KMS-11 (cell line): ENCODE data around the gene NUBP2.

Source experiments
- H2AFZ ChIP-seq: fragments of 200-600 bp; sonication (generic); 2 replicates; pipeline ENCODE4 v1.6.1; 2016; ENCODE audit warnings: antibody characterized with exemption, mixed run types, low read depth
- H3K27ac ChIP-seq: fragments of 200-600 bp; sonication (generic); 2 replicates; pipeline ENCODE4 v1.6.1; 2016; ENCODE audit warnings: mild to moderate bottlenecking, mixed run types
- H3K27me3 ChIP-seq: fragments of 200-600 bp; sonication (generic); 2 replicates; pipeline ENCODE4 v1.6.1; 2017; ENCODE audit warnings: mild to moderate bottlenecking, low read depth, mixed run types, moderate library complexity; ENCODE audit not compliant: insufficient read depth
- H3K36me3 ChIP-seq: fragments of 200-600 bp; sonication (generic); 2 replicates; pipeline ENCODE4 v1.6.1; 2017; ENCODE audit warnings: mild to moderate bottlenecking, mixed run types; ENCODE audit not compliant: insufficient read depth
- H3K4me1 ChIP-seq: fragments of 200-600 bp; sonication (generic); 2 replicates; pipeline ENCODE4 v1.6.1; 2016; ENCODE audit warnings: mild to moderate bottlenecking, low read depth, mixed run types; ENCODE audit not compliant: poor library complexity, severe bottlenecking
- H3K4me2 ChIP-seq: fragments of 200-600 bp; sonication (generic); 2 replicates; pipeline ENCODE4 v1.7.0; 2016; ENCODE audit warnings: mild to moderate bottlenecking, mixed run types
- H3K4me3 ChIP-seq: fragments of 200-600 bp; sonication (generic); IDR thresholded peaks from 2 replicates; pipeline ENCODE4 v1.6.1; 2017; ENCODE audit warnings: low read depth, low read length, mixed read lengths; ENCODE audit not compliant: insufficient read depth
- H3K79me2 ChIP-seq: fragments of 200-600 bp; sonication (generic); 2 replicates; pipeline ENCODE4 v1.6.1; 2016; ENCODE audit warnings: low read depth, mixed run types; ENCODE audit not compliant: insufficient read depth
- H3K9ac ChIP-seq: fragments of 200-600 bp; sonication (generic); 2 replicates; pipeline ENCODE4 v1.6.1; 2016; ENCODE audit warnings: mild to moderate bottlenecking, mixed run types
- H4K20me1 ChIP-seq: fragments of 200-600 bp; sonication (generic); 2 replicates; pipeline ENCODE4 v1.6.1; 2016; ENCODE audit warnings: mild to moderate bottlenecking, mixed run types; ENCODE audit not compliant: insufficient read depth
- CTCF ChIP-seq: fragments of 200-600 bp; sonication (generic); conservative IDR thresholded peaks from 2 replicates; pipeline ENCODE4 v1.6.1; 2017; ENCODE audit warnings: low read depth, mild to moderate bottlenecking, antibody characterized with exemption, low read length, moderate library complexity, mixed read lengths

NUBP2 gene

DNA sequence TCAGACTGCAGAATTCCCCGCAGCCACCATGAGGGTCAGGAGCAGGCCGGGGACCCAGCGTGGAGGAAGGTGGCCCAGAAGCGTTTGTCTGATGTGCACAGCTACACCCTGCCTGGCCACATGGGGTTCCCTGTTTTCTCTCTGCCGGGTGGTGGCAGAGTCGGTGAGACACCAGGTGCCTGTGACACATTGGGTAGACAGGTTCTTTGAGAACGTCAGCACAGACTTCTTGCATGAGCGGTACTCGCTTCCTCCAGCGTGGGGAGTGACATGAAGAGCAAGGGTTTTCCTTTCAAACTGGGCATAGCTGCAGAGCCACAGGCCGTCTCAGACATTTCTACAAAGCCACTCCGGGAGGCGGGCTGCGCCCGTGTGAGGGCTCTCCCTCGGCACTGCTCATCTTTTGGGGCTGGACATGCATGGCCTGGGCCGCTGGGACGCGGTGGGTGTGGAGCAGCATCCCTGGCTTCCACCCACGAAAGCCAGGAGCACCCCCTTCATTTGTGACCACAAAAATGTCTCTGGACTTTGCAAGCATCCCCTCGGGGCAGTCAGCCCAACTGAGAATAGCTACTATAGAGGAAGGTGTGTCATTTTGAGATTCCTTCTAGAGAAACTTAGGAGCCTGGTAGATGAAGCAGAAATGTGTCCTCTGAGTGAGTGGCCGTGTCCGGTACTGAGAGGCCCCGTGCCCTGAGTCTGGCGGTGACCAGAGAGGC lies 37.4 kb upstream of the NUBP2 start:
- Histone ChIP-seq H3K4me3 (no peak overlapping the region), H3K36me3 (no peaks in the 10 kb centered on the region), H2AFZ (no peak overlapping the region), H3K79me2 (no peaks in the 10 kb centered on the region), H3K4me1 (no peaks in the 10 kb centered on the region), H3K27me3 (no peaks in the 10 kb centered on the region), H4K20me1 (no peaks in the 10 kb centered on the region), H3K27ac (no peak overlapping the region), H3K4me2 (no peak overlapping the region), H3K9ac (no peak overlapping the region)
- no peak for TF ChIP-seq CTCF

GRCh38 chr16:1745900-1746692 lies 36.7 kb upstream of the NUBP2 start:
- Histone ChIP-seq H3K4me2 (no peak overlapping the region), H2AFZ (no peak overlapping the region), H4K20me1 (no peaks in the 10 kb centered on the region), H3K4me3 (no peak overlapping the region), H3K9ac (no peak overlapping the region), H3K27ac (no peak overlapping the region), H3K36me3 (no peaks in the 10 kb centered on the region), H3K79me2 (no peaks in the 10 kb centered on the region), H3K4me1 (no peaks in the 10 kb centered on the region), H3K27me3 (no peaks in the 10 kb centered on the region)
- TF ChIP-seq CTCF = no peak

GRCh38 chr16:1746693-1747195 lies 36.0 kb upstream of the NUBP2 start:
- Histone ChIP-seq H3K4me3 (no peak overlapping the region), H3K27ac (no peak overlapping the region), H4K20me1 (no peaks in the 10 kb centered on the region), H2AFZ (no peak overlapping the region), H3K4me2 (no peak overlapping the region), H3K27me3 (no peaks in the 10 kb centered on the region), H3K9ac (no peak overlapping the region), H3K4me1 (no peaks in the 10 kb centered on the region), H3K79me2 (no peaks in the 10 kb centered on the region), H3K36me3 (no peaks in the 10 kb centered on the region)
- TF ChIP-seq CTCF = no peak

DNA sequence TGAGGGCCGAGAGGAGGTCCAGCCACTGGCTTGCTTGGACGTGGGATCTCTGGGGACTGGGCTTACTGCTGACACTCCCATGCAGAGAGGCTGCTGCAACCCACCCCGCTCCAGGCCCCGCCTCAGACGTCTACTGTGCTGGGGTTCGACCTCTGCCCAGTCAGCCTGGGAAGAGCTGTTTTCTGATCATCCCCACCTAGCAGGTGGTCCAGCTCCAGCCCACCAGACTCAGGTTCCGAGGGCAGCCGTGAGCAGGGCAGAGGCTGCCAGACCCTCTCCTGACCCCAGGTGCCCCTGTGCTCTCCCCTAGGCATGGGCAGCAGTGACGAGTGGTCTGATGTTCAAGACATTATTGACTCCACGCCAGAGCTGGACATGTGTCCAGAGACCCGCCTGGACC lies 34.8 kb upstream of the NUBP2 start:
- Histone ChIP-seq H4K20me1 (no peaks in the 10 kb centered on the region), H3K27ac (no peak overlapping the region)

More for the DNA sequence above, 34.8 kb upstream of the NUBP2 start:
- no peak for TF ChIP-seq CTCF
- Histone ChIP-seq H3K27me3 (no peaks in the 10 kb centered on the region), H3K4me3 (no peak overlapping the region), H3K79me2 (no peaks in the 10 kb centered on the region), H3K4me1 (no peaks in the 10 kb centered on the region), H3K36me3 (no peaks in the 10 kb centered on the region), H2AFZ (no peak overlapping the region), H3K9ac (no peak overlapping the region), H3K4me2 (no peak overlapping the region)
